ENCODE measurements around the gene PHYHIPL.

DNA sequence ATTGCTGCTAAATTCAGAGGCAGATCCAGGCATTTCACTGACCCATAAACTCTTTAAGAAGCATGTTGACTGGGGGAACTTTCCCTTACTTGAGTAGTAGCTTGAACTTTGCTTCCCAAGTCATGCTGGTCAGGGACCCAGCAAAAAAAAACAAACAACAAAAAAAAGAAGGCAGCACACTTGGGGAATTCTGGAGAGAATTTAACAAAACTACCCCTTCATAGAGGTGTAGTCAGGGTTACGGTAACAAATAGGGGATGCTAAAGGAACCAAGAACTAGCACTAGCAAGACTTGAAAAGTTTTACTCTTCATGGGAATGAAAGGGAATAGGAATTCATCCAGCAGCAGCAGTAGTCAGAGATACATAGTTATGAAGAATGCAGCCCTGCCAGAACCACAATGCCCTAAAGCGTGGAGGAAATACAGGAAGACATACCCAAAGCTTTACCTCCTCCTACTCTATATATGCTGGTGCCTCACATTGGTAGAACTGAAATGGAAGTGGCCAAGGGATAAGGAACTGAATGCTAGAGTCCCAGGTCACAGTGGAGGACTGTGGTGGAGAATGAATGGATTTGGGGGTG, 67.3 kb downstream of the PHYHIPL start:
- TF ChIP-seq, protein P1, sequence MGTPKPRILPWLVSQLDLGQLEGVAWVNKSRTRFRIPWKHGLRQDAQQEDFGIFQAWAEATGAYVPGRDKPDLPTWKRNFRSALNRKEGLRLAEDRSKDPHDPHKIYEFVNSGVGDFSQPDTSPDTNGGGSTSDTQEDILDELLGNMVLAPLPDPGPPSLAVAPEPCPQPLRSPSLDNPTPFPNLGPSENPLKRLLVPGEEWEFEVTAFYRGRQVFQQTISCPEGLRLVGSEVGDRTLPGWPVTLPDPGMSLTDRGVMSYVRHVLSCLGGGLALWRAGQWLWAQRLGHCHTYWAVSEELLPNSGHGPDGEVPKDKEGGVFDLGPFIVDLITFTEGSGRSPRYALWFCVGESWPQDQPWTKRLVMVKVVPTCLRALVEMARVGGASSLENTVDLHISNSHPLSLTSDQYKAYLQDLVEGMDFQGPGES (IDR thresholded peaks at IDR 0.05; ENCODE audit: low read depth, low read length) = no peak
- TF ChIP-seq NFIC (IDR thresholded peaks at IDR 0.05; ENCODE audit: borderline replicate concordance) (no peak), FOXJ3 (CRISPR knock-in tag; IDR thresholded peaks at IDR 0.05) (no peak), RCOR1 (IDR thresholded peaks at IDR 0.05; ENCODE audit: low read length) (no peak), RFX5 (IDR thresholded peaks at IDR 0.05; ENCODE audit: low read length) (no peak)
